Measurements from ENCODE around the gene ABR. TPM values are rescaled to one million over a fixed set of nuclear protein-coding genes. Genes with fewer than 3 reads are reported as not detected.

ABR gene
- total RNA-seq, 2 donors from 2014 or later, result 80.7 to 82.7 TPM

- intact Hi-C loops (cut with DNase I), result no loop called here
- Histone ChIP-seq H3K4me3 (peak overlapping the region; percentile 6 to 7), H3K4me1 (replicated peaks) (peaks cover 5% of the 10 kb centered on the region), H3K9me3 (no peaks in the 10 kb centered on the region), H3K36me3 (no peaks in the 10 kb centered on the region), H3K27ac (peak overlapping the region; percentile 56 to 62), H3K27me3 (replicated peaks; ENCODE audit: insufficient read depth) (no peaks in the 10 kb centered on the region)
- no peak for DNase-seq (ENCODE audit: low spot score)
- no peak for TF ChIP-seq CTCF (IDR thresholded peaks at IDR 0.05)
- TF ChIP-seq POLR2AphosphoS5 (IDR thresholded peaks at IDR 0.05), result peak; percentile 25
- 12% methylated on average over 18 of the region's 18 CpGs for WGBS
Observed at GRCh38 chr17:969811-970355, 209.9 kb downstream of the ABR start.

DNA sequence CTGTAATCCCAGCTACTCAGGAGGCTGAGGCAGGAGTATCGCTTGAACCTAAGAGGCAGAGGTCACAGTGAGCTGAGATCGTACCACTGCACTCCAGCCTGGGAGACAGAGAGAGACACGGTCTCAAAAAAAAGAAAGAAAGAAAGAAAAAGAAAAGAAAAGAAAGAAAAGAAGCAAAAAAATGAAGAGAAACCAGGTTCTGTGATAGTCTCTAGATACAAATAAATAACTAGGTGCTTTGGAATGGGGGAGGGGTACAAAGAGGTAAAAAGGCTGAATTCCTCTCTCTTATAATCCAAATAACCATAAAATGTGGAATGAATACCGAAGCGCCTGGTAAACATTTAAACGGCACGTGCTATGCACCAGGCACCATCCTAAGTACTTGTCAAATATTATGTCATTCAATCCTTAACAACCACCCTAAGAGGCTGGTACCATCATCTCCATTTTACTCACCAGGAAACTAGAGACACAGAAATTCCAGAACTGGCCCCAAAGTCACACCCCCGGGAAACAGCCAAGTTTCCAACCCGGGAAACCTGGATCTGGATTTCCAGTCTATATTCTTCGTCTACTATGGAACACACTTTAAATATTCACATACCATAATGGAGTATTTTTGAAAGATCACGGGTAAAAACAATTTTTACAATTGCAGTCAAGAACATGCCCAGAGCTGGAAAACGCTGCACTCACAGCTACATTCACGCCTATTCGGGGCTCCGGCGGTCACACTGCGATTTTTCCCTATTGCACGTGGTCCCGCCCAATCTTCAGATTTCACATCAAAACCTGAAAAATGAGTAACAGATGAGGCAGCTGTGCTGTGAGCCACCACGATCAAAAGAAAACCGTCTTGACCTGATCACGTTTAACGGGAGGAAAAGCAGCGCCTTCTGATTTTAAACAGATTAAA lies 210.7 kb downstream of the ABR start:
- H3K4me1 ChIP-seq (replicated peaks), result peaks cover 5% of the 10 kb centered on the region
- H3K4me3 ChIP-seq, result no peak overlapping the region
- no peaks in the 10 kb centered on the region for H3K9me3 ChIP-seq
- no peaks in the 10 kb centered on the region for H3K27me3 ChIP-seq (replicated peaks; ENCODE audit: insufficient read depth)
- no peaks in the 10 kb centered on the region for H3K36me3 ChIP-seq
- peak overlapping the region; percentile 56 to 62 for H3K27ac ChIP-seq
- DNase-seq (ENCODE audit: low spot score), result no peak
- intact Hi-C loops (cut with DNase I), result no loop called here
- TF ChIP-seq CTCF (IDR thresholded peaks at IDR 0.05) (no peak), POLR2A (IDR thresholded peaks at IDR 0.05) (no peak), POLR2AphosphoS5 (IDR thresholded peaks at IDR 0.05) (no peak)
- 34% methylated on average over 24 of the region's 24 CpGs for WGBS

DNA sequence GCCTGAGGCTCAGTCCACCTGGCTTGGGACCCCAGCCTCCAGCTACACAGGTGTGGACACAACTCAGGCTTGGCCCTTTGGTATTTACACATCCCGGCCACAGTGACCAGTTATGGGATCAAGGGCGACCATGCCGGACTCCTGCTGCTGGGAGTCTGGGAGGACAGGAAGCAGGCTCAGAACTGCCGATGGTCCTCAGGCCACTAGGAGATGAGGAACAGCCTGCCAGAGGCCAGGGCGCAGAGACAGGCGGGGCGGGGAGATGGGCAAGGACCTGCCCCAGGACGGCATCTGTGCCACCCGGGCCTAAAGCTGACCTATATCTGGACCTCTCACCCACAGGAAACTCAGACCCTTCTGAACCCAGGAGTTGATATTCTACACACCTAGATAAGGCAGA lies 212.7 kb downstream of the ABR start:
- no peak overlapping the region for H3K4me3 ChIP-seq
- H3K9me3 ChIP-seq, result no peaks in the 10 kb centered on the region
- no peaks in the 10 kb centered on the region for H3K36me3 ChIP-seq
- peaks cover 5% of the 10 kb centered on the region for H3K4me1 ChIP-seq (replicated peaks)
- 97% methylated on average over 9 of the region's 9 CpGs for WGBS
- DNase-seq (ENCODE audit: low spot score), result no peak
- TF ChIP-seq CTCF (IDR thresholded peaks at IDR 0.05) (no peak), POLR2A (IDR thresholded peaks at IDR 0.05) (no peak), POLR2AphosphoS5 (IDR thresholded peaks at IDR 0.05) (no peak)
- H3K27ac ChIP-seq, result no peak overlapping the region
- no peaks in the 10 kb centered on the region for H3K27me3 ChIP-seq (replicated peaks; ENCODE audit: insufficient read depth)
- intact Hi-C loops (cut with DNase I), result no loop called here

DNA sequence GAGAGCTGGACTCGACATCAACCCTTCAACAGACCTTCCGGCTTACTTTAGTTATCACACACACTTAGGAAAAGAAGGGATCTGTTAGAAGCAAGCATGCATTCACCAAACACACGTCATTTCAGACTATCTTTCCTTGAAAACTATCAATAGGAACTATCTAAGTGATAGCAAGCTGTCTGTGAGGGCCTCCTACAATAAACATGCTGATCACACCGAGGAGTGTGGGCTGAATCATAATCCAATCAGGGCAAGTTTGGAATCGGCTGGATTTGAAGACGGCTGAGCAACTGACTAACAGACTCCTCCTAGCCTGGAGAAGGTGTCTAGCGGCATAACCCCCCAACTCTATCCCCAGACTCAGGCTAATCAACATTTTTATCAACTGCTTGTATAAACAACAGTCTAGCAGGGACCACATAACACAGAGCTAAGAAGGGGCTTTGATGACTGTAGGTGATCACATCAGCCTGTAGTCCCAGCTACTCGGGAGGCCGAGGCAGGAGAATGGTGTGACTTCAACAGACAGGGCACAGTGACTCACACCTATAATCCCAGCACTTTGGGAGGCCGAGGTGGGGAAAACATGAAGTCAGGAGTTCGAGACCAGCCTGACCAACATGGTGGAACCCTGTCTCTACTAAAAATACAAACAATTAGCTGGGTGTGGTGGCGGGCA lies 214.3 kb downstream of the ABR start:
- no peak for TF ChIP-seq POLR2A (IDR thresholded peaks at IDR 0.05)
- no peak for TF ChIP-seq CTCF (IDR thresholded peaks at IDR 0.05)
- no peak for TF ChIP-seq POLR2AphosphoS5 (IDR thresholded peaks at IDR 0.05)
- Histone ChIP-seq H3K36me3 (no peaks in the 10 kb centered on the region), H3K27me3 (replicated peaks; ENCODE audit: insufficient read depth) (no peaks in the 10 kb centered on the region), H3K4me1 (replicated peaks) (peaks cover 5% of the 10 kb centered on the region), H3K9me3 (no peaks in the 10 kb centered on the region), H3K4me3 (no peak overlapping the region), H3K27ac (no peak overlapping the region)
- DNase-seq (ENCODE audit: low spot score), result no peak
- 68% methylated on average over 12 of the region's 12 CpGs for WGBS
- intact Hi-C loops (cut with DNase I), result no loop called here

Data from prostate gland (tissue), 2 donors.